ENCODE measurements around the gene KRTAP10-1. TPM values are rescaled to one million over a fixed set of nuclear protein-coding genes. Genes with fewer than 3 reads are reported as not detected.

Gene KRTAP10-1
- total RNA-seq, 1 donor from 2014 or later, result not detected

GRCh38 chr21:44510109-44510507 lies 29.9 kb downstream of the KRTAP10-1 start:
- H3K9me3 ChIP-seq, result no peaks in the 10 kb centered on the region
- no peak overlapping the region for H3K4me3 ChIP-seq
- H3K27me3 ChIP-seq, result peaks cover 18% of the 10 kb centered on the region
- no peaks in the 10 kb centered on the region for H3K36me3 ChIP-seq
- no peaks in the 10 kb centered on the region for H3K4me1 ChIP-seq
- ATAC-seq (no peak), DNase-seq (no peak)
- TF ChIP-seq, protein P1, sequence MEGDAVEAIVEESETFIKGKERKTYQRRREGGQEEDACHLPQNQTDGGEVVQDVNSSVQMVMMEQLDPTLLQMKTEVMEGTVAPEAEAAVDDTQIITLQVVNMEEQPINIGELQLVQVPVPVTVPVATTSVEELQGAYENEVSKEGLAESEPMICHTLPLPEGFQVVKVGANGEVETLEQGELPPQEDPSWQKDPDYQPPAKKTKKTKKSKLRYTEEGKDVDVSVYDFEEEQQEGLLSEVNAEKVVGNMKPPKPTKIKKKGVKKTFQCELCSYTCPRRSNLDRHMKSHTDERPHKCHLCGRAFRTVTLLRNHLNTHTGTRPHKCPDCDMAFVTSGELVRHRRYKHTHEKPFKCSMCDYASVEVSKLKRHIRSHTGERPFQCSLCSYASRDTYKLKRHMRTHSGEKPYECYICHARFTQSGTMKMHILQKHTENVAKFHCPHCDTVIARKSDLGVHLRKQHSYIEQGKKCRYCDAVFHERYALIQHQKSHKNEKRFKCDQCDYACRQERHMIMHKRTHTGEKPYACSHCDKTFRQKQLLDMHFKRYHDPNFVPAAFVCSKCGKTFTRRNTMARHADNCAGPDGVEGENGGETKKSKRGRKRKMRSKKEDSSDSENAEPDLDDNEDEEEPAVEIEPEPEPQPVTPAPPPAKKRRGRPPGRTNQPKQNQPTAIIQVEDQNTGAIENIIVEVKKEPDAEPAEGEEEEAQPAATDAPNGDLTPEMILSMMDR (IDR thresholded peaks at IDR 0.05), result no peak
- H3K27ac ChIP-seq, result no peak overlapping the region
- intact Hi-C loops (cut with DNase I), result loop anchor here (2.0 kb wide), 1 partner anchor 283 kb away; no protein-coding TSS in a partner anchor

DNA sequence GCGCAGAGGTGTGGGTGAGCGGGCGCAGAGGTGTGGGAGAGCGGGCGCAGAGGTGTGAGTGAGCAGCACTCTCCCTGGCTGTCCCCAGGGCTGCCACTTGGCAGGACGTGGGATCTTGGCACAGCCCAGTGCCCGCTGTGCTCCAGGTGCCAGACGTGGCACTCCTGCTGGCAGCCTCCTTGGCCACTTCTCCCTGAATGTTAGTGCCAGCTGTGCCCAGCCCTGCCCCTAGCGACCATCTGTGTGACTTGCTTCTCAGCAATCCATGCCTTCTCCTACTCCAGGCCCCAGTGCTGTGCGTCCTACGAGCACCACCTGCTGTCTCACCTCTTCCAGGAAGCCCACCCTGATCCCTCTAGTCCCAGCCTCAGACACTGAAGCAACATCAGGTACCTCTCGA lies 30.5 kb downstream of the KRTAP10-1 start:
- Histone ChIP-seq H3K36me3 (no peaks in the 10 kb centered on the region), H3K27me3 (peaks cover 18% of the 10 kb centered on the region), H3K27ac (no peak overlapping the region), H3K9me3 (no peaks in the 10 kb centered on the region), H3K4me3 (no peak overlapping the region), H3K4me1 (no peaks in the 10 kb centered on the region)
- ATAC-seq (peak; percentile 88), DNase-seq (peak; percentile 92)
- intact Hi-C loops (cut with DNase I), result no loop called here
- TF ChIP-seq, protein P1 (IDR thresholded peaks at IDR 0.05), result peak; percentile 47

GRCh38 chr21:44508711-44509445 lies 31.1 kb downstream of the KRTAP10-1 start:
- no peaks in the 10 kb centered on the region for H3K9me3 ChIP-seq
- H3K4me3 ChIP-seq, result no peak overlapping the region
- DNase-seq (no peak), ATAC-seq (no peak)
- H3K4me1 ChIP-seq, result no peaks in the 10 kb centered on the region
- no peaks in the 10 kb centered on the region for H3K36me3 ChIP-seq
- peaks cover 18% of the 10 kb centered on the region for H3K27me3 ChIP-seq
- intact Hi-C loops (cut with DNase I), result no loop called here
- TF ChIP-seq, protein P1 (IDR thresholded peaks at IDR 0.05), result no peak
- no peak overlapping the region for H3K27ac ChIP-seq

DNA sequence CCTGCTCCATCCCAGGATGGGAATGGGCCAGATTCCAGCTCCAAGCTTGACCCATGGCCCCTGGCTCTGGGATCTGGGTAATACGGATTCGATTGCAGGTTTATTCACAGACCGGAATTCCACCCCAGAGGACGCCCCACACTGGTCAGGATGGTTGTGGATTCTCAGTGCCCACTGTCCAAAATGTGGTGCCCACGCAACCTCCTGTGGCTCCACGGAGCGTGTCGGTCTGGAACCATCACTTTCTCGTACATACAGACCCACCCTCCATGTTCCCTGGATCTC lies 31.6 kb downstream of the KRTAP10-1 start:
- H3K4me1 ChIP-seq, result no peaks in the 10 kb centered on the region
- H3K27me3 ChIP-seq, result peaks cover 18% of the 10 kb centered on the region
- H3K36me3 ChIP-seq, result no peaks in the 10 kb centered on the region
- intact Hi-C loops (cut with DNase I), result no loop called here
- H3K27ac ChIP-seq, result no peak overlapping the region
- ATAC-seq, result no peak
- DNase-seq, result no peak
- no peak overlapping the region for H3K4me3 ChIP-seq
- TF ChIP-seq, protein P1 (IDR thresholded peaks at IDR 0.05), result no peak
- H3K9me3 ChIP-seq, result no peaks in the 10 kb centered on the region

GRCh38 chr21:44507673-44508425 lies 32.1 kb downstream of the KRTAP10-1 start:
- TF ChIP-seq, protein P1 (IDR thresholded peaks at IDR 0.05), result no peak
- H3K27ac ChIP-seq, result no peak overlapping the region
- intact Hi-C loops (cut with DNase I), result no loop called here
- no peaks in the 10 kb centered on the region for H3K9me3 ChIP-seq
- H3K4me1 ChIP-seq, result no peaks in the 10 kb centered on the region
- peaks cover 18% of the 10 kb centered on the region for H3K27me3 ChIP-seq
- no peaks in the 10 kb centered on the region for H3K36me3 ChIP-seq
- DNase-seq, result no peak
- no peak for ATAC-seq
- no peak overlapping the region for H3K4me3 ChIP-seq
